Measurements from ENCODE around the gene SCAI.

Gene SCAI

GRCh38 chr9:124983698-124984097 lies 159.6 kb downstream of the SCAI start:
- no peak for TF ChIP-seq ZNF211 (tag by site-specific recombination; IDR thresholded peaks at IDR 0.05; ENCODE audit: low read depth)
- no peak for TF ChIP-seq PBX3 (CRISPR knock-in tag; IDR thresholded peaks at IDR 0.05)
- no peak for TF ChIP-seq ZNF26 (tag by site-specific recombination; IDR thresholded peaks at IDR 0.05)
- no peak for TF ChIP-seq SETDB1 (IDR thresholded peaks at IDR 0.05; ENCODE audit: insufficient read length, low read length)
- TF ChIP-seq OSR2 (tag by site-specific recombination; IDR thresholded peaks at IDR 0.05), result no peak
- no peak for TF ChIP-seq ZNF561 (tag by site-specific recombination; IDR thresholded peaks at IDR 0.05; ENCODE audit: borderline replicate concordance)
- TF ChIP-seq ZNF2 (tag by site-specific recombination; IDR thresholded peaks at IDR 0.05), result no peak
- TF ChIP-seq ZNF280C (tag by site-specific recombination; IDR thresholded peaks at IDR 0.05), result no peak
- TF ChIP-seq, protein P1, sequence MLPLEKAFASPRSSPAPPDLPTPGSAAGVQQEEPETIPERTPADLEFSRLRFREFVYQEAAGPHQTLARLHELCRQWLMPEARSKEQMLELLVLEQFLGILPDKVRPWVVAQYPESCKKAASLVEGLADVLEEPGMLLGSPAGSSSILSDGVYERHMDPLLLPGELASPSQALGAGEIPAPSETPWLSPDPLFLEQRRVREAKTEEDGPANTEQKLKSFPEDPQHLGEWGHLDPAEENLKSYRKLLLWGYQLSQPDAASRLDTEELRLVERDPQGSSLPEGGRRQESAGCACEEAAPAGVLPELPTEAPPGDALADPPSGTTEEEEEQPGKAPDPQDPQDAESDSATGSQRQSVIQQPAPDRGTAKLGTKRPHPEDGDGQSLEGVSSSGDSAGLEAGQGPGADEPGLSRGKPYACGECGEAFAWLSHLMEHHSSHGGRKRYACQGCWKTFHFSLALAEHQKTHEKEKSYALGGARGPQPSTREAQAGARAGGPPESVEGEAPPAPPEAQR (tag by site-specific recombination; IDR thresholded peaks at IDR 0.05), result no peak
- TF ChIP-seq, protein P2, sequence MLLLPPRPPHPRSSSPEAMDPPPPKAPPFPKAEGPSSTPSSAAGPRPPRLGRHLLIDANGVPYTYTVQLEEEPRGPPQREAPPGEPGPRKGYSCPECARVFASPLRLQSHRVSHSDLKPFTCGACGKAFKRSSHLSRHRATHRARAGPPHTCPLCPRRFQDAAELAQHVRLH (tag by site-specific recombination; IDR thresholded peaks at IDR 0.05), result no peak
- no peak for TF ChIP-seq ZNF560 (tag by site-specific recombination; IDR thresholded peaks at IDR 0.05; ENCODE audit: borderline replicate concordance)
- TF ChIP-seq WT1 (tag by site-specific recombination; IDR thresholded peaks at IDR 0.05), result no peak
- no peak for TF ChIP-seq ZNF549 (tag by site-specific recombination; IDR thresholded peaks at IDR 0.05)
- TF ChIP-seq ZBTB1 (tag by site-specific recombination; IDR thresholded peaks at IDR 0.05), result no peak
- H3K36me3 ChIP-seq (ENCODE audit: control insufficient read depth in 2 of 2, insufficient read depth in 1 of 2, low read length in 2 of 2), result peaks cover 0 to 5% of the 10 kb centered on the region in 2 experiments; a peak in 2 of 3 replicates
- no peak overlapping the region for H3K4me3 ChIP-seq (ENCODE audit: low read depth, low read length)
- CTCF ChIA-PET, result no interaction called here
- no peaks in the 10 kb centered on the region for H3K4me1 ChIP-seq (ENCODE audit: control insufficient read depth, insufficient read depth, low read length)
- H3K27ac ChIP-seq (ENCODE audit: extremely low read depth, low read depth, low read length), result no peak overlapping the region
- no peaks in the 10 kb centered on the region for H3K9me3 ChIP-seq (ENCODE audit: control insufficient read depth, insufficient read depth, low read depth, low read length)
- POLR2A ChIA-PET, result no interaction called here

GRCh38 chr9:124980431-124980830 lies 162.9 kb downstream of the SCAI start:
- POLR2A ChIA-PET, result no interaction called here
- no peak overlapping the region for H3K4me3 ChIP-seq (ENCODE audit: low read depth, low read length)
- peaks cover 0 to 5% of the 10 kb centered on the region in 2 experiments; a peak in 2 of 3 replicates for H3K36me3 ChIP-seq (ENCODE audit: control insufficient read depth in 2 of 2, insufficient read depth in 1 of 2, low read length in 2 of 2)
- CTCF ChIA-PET, result no interaction called here
- no peak overlapping the region for H3K27ac ChIP-seq (ENCODE audit: extremely low read depth, low read depth, low read length)
- TF ChIP-seq KLF10 (tag by site-specific recombination; IDR thresholded peaks at IDR 0.05) (no peak), ZNF561 (tag by site-specific recombination; IDR thresholded peaks at IDR 0.05; ENCODE audit: borderline replicate concordance) (no peak), ZSCAN5A (tag by site-specific recombination; IDR thresholded peaks at IDR 0.05) (no peak), ZNF549 (tag by site-specific recombination; IDR thresholded peaks at IDR 0.05) (no peak), YY2 (tag by site-specific recombination; IDR thresholded peaks at IDR 0.05) (no peak)
- no peaks in the 10 kb centered on the region for H3K4me1 ChIP-seq (ENCODE audit: control insufficient read depth, insufficient read depth, low read length)
- no peaks in the 10 kb centered on the region for H3K9me3 ChIP-seq (ENCODE audit: control insufficient read depth, insufficient read depth, low read depth, low read length)
